DMS79 treated with DMSO at 0.1 percent for 48 hours (cell line): ENCODE results near the gene SELENOI.
"Not testable (repeated sequence)": the region's sequence is repeated elsewhere in the genome, so short reads cannot be mapped to it uniquely, and the experiment has no call there.

Source experiments
- DNase-seq: peaks from one replicate; lab custom pipeline; 2025; lab: John Stamatoyannopoulos, UW

Gene SELENOI

DNA sequence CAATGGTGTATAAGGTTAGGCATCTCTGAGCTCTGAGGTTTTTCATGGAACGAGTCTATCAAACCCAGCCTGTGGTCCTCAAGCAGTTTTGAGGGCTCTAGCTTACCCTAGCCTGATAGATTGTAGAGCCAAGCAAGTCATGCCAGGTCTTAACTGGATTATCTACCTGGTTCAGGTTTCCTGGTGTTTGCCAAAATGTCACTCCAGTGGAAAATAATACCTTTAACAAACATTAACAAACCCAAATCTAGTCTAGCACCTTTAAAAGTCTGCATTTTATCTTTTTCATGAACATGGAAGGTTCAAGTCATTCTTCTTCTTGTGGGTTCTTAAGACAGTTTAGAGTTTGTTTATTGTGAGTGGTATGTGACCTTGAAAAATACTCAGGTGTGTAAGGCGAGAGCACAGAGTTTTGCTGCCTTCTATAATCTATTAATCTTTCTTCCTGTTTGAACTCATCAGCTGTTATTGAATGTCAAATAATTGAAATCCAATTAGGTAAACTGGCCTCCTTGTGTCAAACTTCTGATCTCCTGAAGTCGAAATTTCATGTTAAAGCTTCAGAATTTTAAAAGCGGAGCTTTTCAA is 14.0 kb downstream of the SELENOI start:
- no peak for DNase-seq

- no peak for DNase-seq
These were observed 17.4 kb downstream of the SELENOI start for GRCh38 chr2:26363323-26363722.

- no peak for DNase-seq
These were observed 18.0 kb downstream of the SELENOI start for GRCh38 chr2:26363958-26364357.

GRCh38 chr2:26364669-26365068 is 18.7 kb downstream of the SELENOI start:
- DNase-seq: no peak

DNA sequence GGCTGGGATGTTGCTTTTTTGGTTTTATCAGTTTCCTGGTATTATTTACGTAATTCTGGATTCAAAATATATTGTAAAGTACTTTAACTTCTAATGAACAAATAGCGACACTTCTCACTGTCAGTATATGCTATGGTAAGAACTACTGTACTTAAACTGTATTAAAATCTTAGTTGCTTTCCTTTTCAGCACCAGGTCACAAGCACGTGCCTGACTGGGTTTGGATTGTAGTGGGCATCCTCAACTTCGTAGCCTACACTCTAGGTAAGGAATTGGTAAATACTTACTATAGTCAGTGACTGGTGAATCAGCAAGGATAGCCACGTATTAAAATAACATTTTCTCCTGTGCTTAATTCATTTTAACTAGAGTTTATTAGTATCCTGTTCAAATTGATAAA is 21.0 kb downstream of the SELENOI start:
- DNase-seq: no peak

GRCh38 chr2:26369664-26370063 is 23.7 kb downstream of the SELENOI start:
- not testable (repeated sequence) for DNase-seq

GRCh38 chr2:26370909-26371308 is 25.0 kb downstream of the SELENOI start:
- DNase-seq: not testable (repeated sequence)

DNA sequence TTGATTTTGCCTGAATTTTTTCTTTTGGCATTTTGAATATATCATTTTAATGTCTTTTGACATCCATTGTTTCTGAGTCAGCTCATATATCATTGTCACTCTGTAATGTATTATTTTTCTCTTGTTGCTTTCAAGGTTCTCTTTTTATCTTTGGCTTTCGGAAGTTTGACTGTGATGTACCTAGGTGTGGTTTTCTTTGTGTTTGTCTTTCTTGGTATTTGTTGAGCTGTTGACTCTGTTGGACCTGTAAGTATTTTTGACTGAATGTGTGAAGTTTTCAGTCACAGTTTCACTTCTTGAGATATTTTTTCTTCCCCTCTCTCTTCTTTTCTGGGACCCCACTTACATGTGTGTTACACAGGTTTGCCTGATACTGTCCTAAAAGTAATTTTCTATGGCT is 30.9 kb downstream of the SELENOI start:
- DNase-seq: no peak

DNA sequence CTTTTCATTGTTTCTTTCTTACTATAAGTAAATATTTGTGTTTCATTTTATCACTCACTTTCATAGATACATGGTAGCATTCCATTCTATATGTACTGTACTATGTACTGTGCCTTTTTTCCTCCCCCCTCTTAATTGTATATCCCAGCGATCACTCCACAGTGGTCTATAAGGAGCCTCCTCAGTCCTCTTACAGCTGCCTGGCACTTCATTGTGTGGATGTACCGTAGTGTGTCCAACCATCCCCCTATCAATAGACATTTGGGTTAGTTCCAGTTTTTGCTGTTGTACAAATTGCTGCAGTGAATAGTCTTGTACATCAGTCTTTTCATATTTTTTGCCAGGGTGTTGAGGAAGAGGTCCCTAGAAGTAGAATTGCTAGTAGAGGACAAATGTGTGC is 34.3 kb downstream of the SELENOI start:
- DNase-seq: no peak

- DNase-seq: no peak
These were observed 36.6 kb downstream of the SELENOI start for GRCh38 chr2:26382564-26382963.

- no peak for DNase-seq
These were observed 38.2 kb downstream of the SELENOI start for GRCh38 chr2:26384183-26384582.

- DNase-seq: no peak
These were observed 38.7 kb downstream of the SELENOI start for GRCh38 chr2:26384597-26384996.

DNA sequence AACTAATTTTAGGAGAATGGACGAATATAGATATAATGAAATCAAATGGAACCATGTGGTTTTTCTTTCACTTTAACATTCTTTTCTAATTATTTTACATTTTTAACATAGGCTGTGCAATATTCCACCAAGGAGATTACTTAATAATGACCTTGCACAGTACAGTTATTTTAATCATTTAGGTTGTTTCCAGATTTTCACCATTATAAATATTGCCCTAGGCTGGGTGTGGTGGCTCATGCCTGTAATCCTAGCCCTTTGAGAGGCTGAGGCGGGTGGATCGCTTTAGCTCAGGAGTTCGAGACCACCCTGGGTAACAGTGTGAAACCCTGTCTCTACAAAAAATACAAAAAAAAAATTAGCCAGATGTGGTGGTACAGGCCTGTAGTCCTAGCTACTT is 41.2 kb downstream of the SELENOI start:
- no peak for DNase-seq

DNA sequence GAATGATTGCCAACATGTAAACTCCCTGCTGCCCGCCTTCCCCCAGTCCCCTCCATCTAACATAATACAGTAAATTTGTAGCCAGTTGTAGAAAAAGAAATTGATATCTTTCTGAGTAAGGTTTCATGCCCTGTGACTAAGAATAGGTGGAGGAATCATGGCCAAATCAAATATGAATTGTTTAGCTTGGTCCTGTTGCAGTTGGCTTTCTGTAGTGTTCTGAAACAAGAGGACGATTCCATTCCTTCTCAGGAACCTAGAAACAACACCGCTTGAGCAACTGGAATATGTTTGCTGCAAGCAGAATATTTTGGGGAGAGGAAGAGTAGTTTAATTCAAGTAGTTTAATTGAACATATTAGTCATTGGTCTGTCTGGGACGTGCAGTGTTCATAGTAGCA is 48.8 kb downstream of the SELENOI start:
- no peak for DNase-seq

- no peak for DNase-seq
These were observed 49.5 kb downstream of the SELENOI start for GRCh38 chr2:26395394-26395793.

GRCh38 chr2:26396734-26397298 is 50.9 kb downstream of the SELENOI start:
- DNase-seq: no peak

DNA sequence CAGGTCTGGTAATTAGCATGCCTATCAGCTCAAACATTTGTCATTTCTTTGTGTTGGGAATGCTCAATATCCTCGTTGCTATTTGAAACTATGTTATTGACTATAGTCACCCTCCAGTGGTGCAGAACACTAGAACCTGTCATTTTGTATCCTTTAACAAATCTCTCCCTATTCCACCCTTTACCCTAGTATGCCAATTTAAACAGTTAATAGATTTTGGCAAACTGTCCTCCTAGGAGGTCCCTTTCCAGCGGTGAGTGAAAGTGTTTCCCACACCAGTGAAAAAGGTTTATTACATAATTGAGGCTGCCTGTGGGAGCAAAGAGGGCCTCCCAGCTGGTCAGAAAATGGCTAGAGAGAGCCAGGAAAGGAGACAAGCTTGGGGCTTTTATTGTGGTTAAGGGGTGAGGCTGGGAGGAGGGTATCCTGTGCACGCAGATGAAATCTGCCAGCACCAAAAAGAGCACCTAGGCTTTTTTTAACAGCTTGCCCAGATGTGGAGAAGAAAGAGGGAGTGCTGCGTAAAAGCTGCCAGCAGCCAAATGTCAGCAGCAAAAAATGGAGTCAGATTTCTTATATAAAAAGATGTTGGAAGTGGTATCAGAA is 53.9 kb downstream of the SELENOI start:
- DNase-seq: peak; percentile 81

DNA sequence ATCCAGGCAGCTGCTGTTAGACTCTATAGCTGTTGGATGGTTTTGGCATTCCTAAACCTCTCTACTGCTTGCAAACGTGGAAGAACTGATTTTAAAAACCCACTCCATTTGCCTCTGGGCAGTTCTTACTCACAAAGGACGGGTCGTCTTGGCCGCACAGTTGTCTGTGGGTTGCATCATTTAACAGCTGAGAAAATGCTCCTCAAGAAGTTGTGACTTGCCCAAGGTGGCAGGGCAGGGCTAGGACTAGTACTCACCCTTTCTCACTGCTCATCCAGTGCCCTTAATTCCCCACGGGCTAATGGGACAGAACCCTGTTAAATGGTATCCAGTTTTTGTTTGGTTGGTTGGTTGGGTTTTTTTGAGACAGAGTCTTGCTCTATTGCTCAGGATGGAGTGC is 54.8 kb downstream of the SELENOI start:
- DNase-seq: no peak

- peak; percentile 43 for DNase-seq
These were observed 56.0 kb downstream of the SELENOI start, which contains the start of gene DRC1 for GRCh38 chr2:26401739-26402541. TSS of gene DRC1 (plus strand) at chr2:26401920. CDS start at chr2:26401990, 70 bp downstream.

GRCh38 chr2:26407526-26407925 is 61.6 kb downstream of the SELENOI start:
- no peak for DNase-seq

GRCh38 chr2:26409785-26410184 is 63.8 kb downstream of the SELENOI start:
- no peak for DNase-seq

DNA sequence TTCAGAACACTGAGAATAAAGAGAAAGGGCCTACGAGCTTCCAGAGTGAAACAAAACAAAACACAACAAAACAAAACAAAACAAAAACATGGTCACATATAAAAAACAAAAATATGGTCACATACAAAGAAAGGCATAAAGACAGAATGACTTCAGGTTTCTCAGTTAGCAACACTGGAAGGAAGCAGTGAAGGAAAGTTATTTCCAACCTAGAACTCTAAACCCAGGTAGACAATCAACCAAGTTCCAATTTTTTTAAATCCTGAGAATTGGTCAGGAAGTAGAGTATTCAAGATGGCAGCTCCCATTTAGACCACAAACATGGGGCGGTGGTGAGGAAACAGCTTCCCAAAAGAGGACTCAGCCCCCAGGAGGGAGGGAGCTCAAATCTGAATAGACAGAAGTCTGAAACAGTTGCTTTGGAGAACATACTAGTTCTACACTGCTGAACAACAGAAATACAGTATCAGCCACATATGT is 64.9 kb downstream of the SELENOI start:
- DNase-seq: no peak

DNA sequence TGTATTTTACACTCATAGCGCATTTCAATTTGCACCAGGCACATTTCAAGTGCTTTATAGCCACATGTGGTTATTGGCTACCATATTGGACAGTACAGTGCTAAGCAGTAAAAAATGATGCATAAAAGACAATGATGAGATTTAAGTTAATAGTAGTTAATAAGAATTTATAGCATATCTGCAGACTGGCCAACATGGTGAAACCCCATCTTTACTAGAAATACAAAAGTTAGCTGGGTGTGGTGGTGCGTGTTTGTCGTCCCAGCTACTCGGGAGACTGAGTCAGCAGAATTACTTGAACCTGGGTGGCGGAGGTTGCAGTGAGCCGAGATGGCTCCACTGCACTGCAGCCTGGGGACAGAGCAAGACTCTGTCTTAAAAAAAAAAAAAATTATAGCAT is 65.5 kb downstream of the SELENOI start:
- no peak for DNase-seq
